ENCODE results near the gene CRISPLD2. TPM values are rescaled to one million over a fixed set of nuclear protein-coding genes. Genes with fewer than 3 reads are reported as not detected.

Gene CRISPLD2
- polyA plus RNA-seq, 2 donors: 3.7 to 8.8 TPM

- H3K27ac ChIP-seq (ENCODE audit: low read depth in 2 of 2, low read length in 1 of 2): peak overlapping the region; percentile 2 to 38
- no peak overlapping the region for H3K4me3 ChIP-seq (ENCODE audit: low read depth in 1 of 2, low read length in 2 of 2)
- H3K4me1 ChIP-seq (ENCODE audit: control insufficient read depth in 2 of 2, insufficient read depth in 2 of 2, low read length in 1 of 2): peaks cover 0 to 5% of the 10 kb centered on the region in 2 donors
- no peaks in the 10 kb centered on the region for H3K27me3 ChIP-seq (ENCODE audit: control insufficient read depth in 1 of 2, insufficient read depth in 2 of 2, low read length in 2 of 2)
- WGBS, 2 donors: 53 to 62% methylated on average over 17 of the region's 17 CpGs
- peaks cover 0 to 2% of the 10 kb centered on the region in 2 donors for H3K9me3 ChIP-seq (ENCODE audit: control insufficient read depth in 2 of 2, insufficient read depth in 1 of 2, low read depth in 1 of 2, low read length in 1 of 2)
- H3K36me3 ChIP-seq (ENCODE audit: control insufficient read depth in 2 of 2, insufficient read depth in 2 of 2, low read length in 1 of 2): no peaks in the 10 kb centered on the region
These were observed 9.1 kb upstream of the CRISPLD2 start for GRCh38 chr16:84810518-84811273.

- Histone ChIP-seq H3K27ac (ENCODE audit: low read depth in 2 of 2, low read length in 1 of 2) (no peak overlapping the region), H3K4me1 (ENCODE audit: control insufficient read depth in 2 of 2, insufficient read depth in 2 of 2, low read length in 1 of 2) (peaks cover 0 to 2% of the 10 kb centered on the region in 2 donors), H3K9me3 (ENCODE audit: control insufficient read depth in 2 of 2, insufficient read depth in 1 of 2, low read depth in 1 of 2, low read length in 1 of 2) (peaks cover 0 to 2% of the 10 kb centered on the region in 2 donors), H3K27me3 (ENCODE audit: control insufficient read depth in 1 of 2, insufficient read depth in 2 of 2, low read length in 2 of 2) (no peaks in the 10 kb centered on the region), H3K4me3 (ENCODE audit: low read depth in 1 of 2, low read length in 2 of 2) (no peak overlapping the region), H3K36me3 (ENCODE audit: control insufficient read depth in 2 of 2, insufficient read depth in 2 of 2, low read length in 1 of 2) (no peaks in the 10 kb centered on the region)
- 94 to 97% methylated on average over 2 of the region's 2 CpGs for WGBS, 2 donors
These were observed 8.3 kb upstream of the CRISPLD2 start for GRCh38 chr16:84811529-84811928.

- Histone ChIP-seq H3K9me3 (ENCODE audit: control insufficient read depth in 2 of 2, insufficient read depth in 1 of 2, low read depth in 1 of 2, low read length in 1 of 2) (peaks cover 0 to 2% of the 10 kb centered on the region in 2 donors), H3K4me3 (ENCODE audit: low read depth in 1 of 2, low read length in 2 of 2) (no peak overlapping the region), H3K36me3 (ENCODE audit: control insufficient read depth in 2 of 2, insufficient read depth in 2 of 2, low read length in 1 of 2) (no peaks in the 10 kb centered on the region)
These were observed 6.4 kb upstream of the CRISPLD2 start for GRCh38 chr16:84813141-84813934.

GRCh38 chr16:84815462-84815861, 4.3 kb upstream of the CRISPLD2 start:
- Histone ChIP-seq H3K36me3 (ENCODE audit: control insufficient read depth in 2 of 2, insufficient read depth in 2 of 2, low read length in 1 of 2) (no peaks in the 10 kb centered on the region), H3K4me3 (ENCODE audit: low read depth in 1 of 2, low read length in 2 of 2) (no peak overlapping the region), H3K27me3 (ENCODE audit: control insufficient read depth in 1 of 2, insufficient read depth in 2 of 2, low read length in 2 of 2) (no peaks in the 10 kb centered on the region), H3K4me1 (ENCODE audit: control insufficient read depth in 2 of 2, insufficient read depth in 2 of 2, low read length in 1 of 2) (peaks cover 3 to 11% of the 10 kb centered on the region in 2 donors), H3K9me3 (ENCODE audit: control insufficient read depth in 2 of 2, insufficient read depth in 1 of 2, low read depth in 1 of 2, low read length in 1 of 2) (peaks cover 0 to 2% of the 10 kb centered on the region in 2 donors), H3K27ac (ENCODE audit: low read depth in 2 of 2, low read length in 1 of 2) (no peak overlapping the region)
- 59 to 60% methylated on average over 7 of the region's 7 CpGs for WGBS, 2 donors

More at GRCh38 chr16:84813141-84813934, 6.4 kb upstream of the CRISPLD2 start:
- WGBS, 2 donors: 76 to 77% methylated on average over 15 of the region's 15 CpGs
- no peaks in the 10 kb centered on the region for H3K4me1 ChIP-seq (ENCODE audit: control insufficient read depth in 2 of 2, insufficient read depth in 2 of 2, low read length in 1 of 2)
- no peaks in the 10 kb centered on the region for H3K27me3 ChIP-seq (ENCODE audit: control insufficient read depth in 1 of 2, insufficient read depth in 2 of 2, low read length in 2 of 2)
- H3K27ac ChIP-seq (ENCODE audit: low read depth in 2 of 2, low read length in 1 of 2): no peak overlapping the region

GRCh38 chr16:84816023-84816422, 3.8 kb upstream of the CRISPLD2 start:
- Histone ChIP-seq H3K9me3 (ENCODE audit: control insufficient read depth in 2 of 2, insufficient read depth in 1 of 2, low read depth in 1 of 2, low read length in 1 of 2) (peaks cover 0 to 2% of the 10 kb centered on the region in 2 donors), H3K36me3 (ENCODE audit: control insufficient read depth in 2 of 2, insufficient read depth in 2 of 2, low read length in 1 of 2) (no peaks in the 10 kb centered on the region), H3K4me3 (ENCODE audit: low read depth in 1 of 2, low read length in 2 of 2) (no peak overlapping the region), H3K27ac (ENCODE audit: low read depth in 2 of 2, low read length in 1 of 2) (no peak overlapping the region), H3K27me3 (ENCODE audit: control insufficient read depth in 1 of 2, insufficient read depth in 2 of 2, low read length in 2 of 2) (no peaks in the 10 kb centered on the region), H3K4me1 (ENCODE audit: control insufficient read depth in 2 of 2, insufficient read depth in 2 of 2, low read length in 1 of 2) (peaks cover 3 to 14% of the 10 kb centered on the region in 2 donors)
- 81% methylated on average over 7 of the region's 7 CpGs for WGBS, 2 donors

- H3K27me3 ChIP-seq (ENCODE audit: control insufficient read depth in 1 of 2, insufficient read depth in 2 of 2, low read length in 2 of 2): no peaks in the 10 kb centered on the region
- H3K36me3 ChIP-seq (ENCODE audit: control insufficient read depth in 2 of 2, insufficient read depth in 2 of 2, low read length in 1 of 2): no peaks in the 10 kb centered on the region
- 81 to 85% methylated on average over 10 of the region's 10 CpGs for WGBS, 2 donors
- H3K27ac ChIP-seq (ENCODE audit: low read depth in 2 of 2, low read length in 1 of 2): no peak overlapping the region
- H3K4me3 ChIP-seq (ENCODE audit: low read depth in 1 of 2, low read length in 2 of 2): no peak overlapping the region
- peaks cover 0 to 2% of the 10 kb centered on the region in 2 donors for H3K9me3 ChIP-seq (ENCODE audit: control insufficient read depth in 2 of 2, insufficient read depth in 1 of 2, low read depth in 1 of 2, low read length in 1 of 2)
- H3K4me1 ChIP-seq (ENCODE audit: control insufficient read depth in 2 of 2, insufficient read depth in 2 of 2, low read length in 1 of 2): peaks cover 5 to 18% of the 10 kb centered on the region in 2 donors
These were observed 3.3 kb upstream of the CRISPLD2 start for GRCh38 chr16:84816485-84816884.

- Histone ChIP-seq H3K36me3 (ENCODE audit: control insufficient read depth in 2 of 2, insufficient read depth in 2 of 2, low read length in 1 of 2) (no peaks in the 10 kb centered on the region), H3K27me3 (ENCODE audit: control insufficient read depth in 1 of 2, insufficient read depth in 2 of 2, low read length in 2 of 2) (no peaks in the 10 kb centered on the region), H3K27ac (ENCODE audit: low read depth in 2 of 2, low read length in 1 of 2) (no peak overlapping the region), H3K4me1 (ENCODE audit: control insufficient read depth in 2 of 2, insufficient read depth in 2 of 2, low read length in 1 of 2) (peaks cover 5 to 18% of the 10 kb centered on the region in 2 donors), H3K4me3 (ENCODE audit: low read depth in 1 of 2, low read length in 2 of 2) (no peak overlapping the region), H3K9me3 (ENCODE audit: control insufficient read depth in 2 of 2, insufficient read depth in 1 of 2, low read depth in 1 of 2, low read length in 1 of 2) (peaks cover 0 to 2% of the 10 kb centered on the region in 2 donors)
- 89 to 92% methylated on average over 10 of the region's 10 CpGs for WGBS, 2 donors
These were observed 2.6 kb upstream of the CRISPLD2 start for GRCh38 chr16:84817206-84817605.

GRCh38 chr16:84817613-84818012, 2.2 kb upstream of the CRISPLD2 start:
- Histone ChIP-seq H3K27me3 (ENCODE audit: control insufficient read depth in 1 of 2, insufficient read depth in 2 of 2, low read length in 2 of 2) (no peaks in the 10 kb centered on the region), H3K36me3 (ENCODE audit: control insufficient read depth in 2 of 2, insufficient read depth in 2 of 2, low read length in 1 of 2) (no peaks in the 10 kb centered on the region), H3K27ac (ENCODE audit: low read depth in 2 of 2, low read length in 1 of 2) (no peak overlapping the region), H3K9me3 (ENCODE audit: control insufficient read depth in 2 of 2, insufficient read depth in 1 of 2, low read depth in 1 of 2, low read length in 1 of 2) (peaks cover 0 to 2% of the 10 kb centered on the region in 2 donors), H3K4me3 (ENCODE audit: low read depth in 1 of 2, low read length in 2 of 2) (no peak overlapping the region), H3K4me1 (ENCODE audit: control insufficient read depth in 2 of 2, insufficient read depth in 2 of 2, low read length in 1 of 2) (peaks cover 5 to 18% of the 10 kb centered on the region in 2 donors)
- 68 to 78% methylated on average over 2 of the region's 2 CpGs for WGBS, 2 donors

- Histone ChIP-seq H3K27ac (ENCODE audit: low read depth in 2 of 2, low read length in 1 of 2) (no peak overlapping the region), H3K4me1 (ENCODE audit: control insufficient read depth in 2 of 2, insufficient read depth in 2 of 2, low read length in 1 of 2) (peaks cover 5 to 18% of the 10 kb centered on the region in 2 donors), H3K9me3 (ENCODE audit: control insufficient read depth in 2 of 2, insufficient read depth in 1 of 2, low read depth in 1 of 2, low read length in 1 of 2) (peaks cover 0 to 2% of the 10 kb centered on the region in 2 donors), H3K4me3 (ENCODE audit: low read depth in 1 of 2, low read length in 2 of 2) (no peak overlapping the region), H3K27me3 (ENCODE audit: control insufficient read depth in 1 of 2, insufficient read depth in 2 of 2, low read length in 2 of 2) (no peaks in the 10 kb centered on the region), H3K36me3 (ENCODE audit: control insufficient read depth in 2 of 2, insufficient read depth in 2 of 2, low read length in 1 of 2) (no peaks in the 10 kb centered on the region)
- WGBS, 2 donors: 82 to 88% methylated on average over 2 of the region's 2 CpGs
These were observed 1.7 kb upstream of the CRISPLD2 start for GRCh38 chr16:84818133-84818532.
